Astrocyte (in vitro differentiated cells and primary cell): ENCODE results near the gene DUSP23. TPM values are rescaled to one million over a fixed set of nuclear protein-coding genes. Genes with fewer than 3 reads are reported as not detected.
A peak's percentile ranks its signal among the peaks of the same experiment; 100 is the strongest.

ENCODE experiments used
- DNase-seq: peaks from one replicate; pipeline ENCODE4 v3.0.0-alpha.2; 2010; ENCODE audit warnings: low read depth
- FAIRE-seq: peaks from 2 replicates; lab custom pipeline; 2011; peaks lifted over from hg19 to GRCh38; lab: Jason Lieb, UNC
- H2AFZ ChIP-seq: 2 replicates; pipeline ENCODE4 v1.6.0; 2012; ENCODE audit warnings: low read depth, low read length, inconsistent platforms
- H3K27ac ChIP-seq: 2 replicates; pipeline ENCODE4 v1.5.1; 2011; ENCODE audit warnings: low read depth, low read length, inconsistent platforms
- H3K27me3 ChIP-seq: 2 replicates; pipeline ENCODE4 v1.6.0; 2011; ENCODE audit warnings: low read length, inconsistent platforms; ENCODE audit not compliant: insufficient read depth
- H3K36me3 ChIP-seq: 2 replicates; pipeline ENCODE4 v1.5.1; 2011; ENCODE audit warnings: low read length, inconsistent platforms; ENCODE audit not compliant: insufficient read depth
- H3K4me1 ChIP-seq: 2 replicates; pipeline ENCODE4 v1.5.1; 2011; ENCODE audit warnings: low read length, inconsistent platforms; ENCODE audit not compliant: insufficient read depth
- H3K4me2 ChIP-seq: 2 replicates; pipeline ENCODE4 v1.6.0; 2012; ENCODE audit warnings: low read length, inconsistent platforms
- H3K4me3 ChIP-seq: 2 replicates; pipeline ENCODE4 v1.5.1; 2011; ENCODE audit warnings: low read depth, mild to moderate bottlenecking, low read length, inconsistent platforms; ENCODE audit not compliant: insufficient read depth
- H3K79me2 ChIP-seq: 2 replicates; pipeline ENCODE4 v1.6.0; 2012; ENCODE audit warnings: mild to moderate bottlenecking, low read length, inconsistent platforms; ENCODE audit not compliant: insufficient read depth
- H3K9ac ChIP-seq: 2 replicates; pipeline ENCODE4 v1.6.0; 2012; ENCODE audit warnings: mild to moderate bottlenecking, low read length, inconsistent platforms
- H3K9me3 ChIP-seq: 2 replicates; pipeline ENCODE4 v1.5.1; 2012; ENCODE audit warnings: low read depth, mild to moderate bottlenecking, low read length, inconsistent platforms; ENCODE audit not compliant: insufficient read depth
- H4K20me1 ChIP-seq: 2 replicates; pipeline ENCODE4 v1.6.0; 2012; ENCODE audit warnings: low read length, inconsistent platforms; ENCODE audit not compliant: insufficient read depth
- H3K27ac Mint-ChIP-seq: one replicate; pipeline ENCODE4 v1.8.0; 2021; ENCODE audit warnings: mild to moderate bottlenecking, mixed read lengths; ENCODE audit not compliant: unreplicated experiment
- H3K27me3 Mint-ChIP-seq: one replicate; pipeline ENCODE4 v1.8.0; 2021; ENCODE audit warnings: low read depth, mixed read lengths; ENCODE audit not compliant: unreplicated experiment
- H3K36me3 Mint-ChIP-seq: one replicate; pipeline ENCODE4 v1.8.0; 2021; ENCODE audit warnings: low read depth, mixed read lengths; ENCODE audit not compliant: unreplicated experiment
- H3K4me1 Mint-ChIP-seq: one replicate; pipeline ENCODE4 v1.8.0; 2021; ENCODE audit warnings: low read depth, mixed read lengths; ENCODE audit not compliant: unreplicated experiment
- H3K4me3 Mint-ChIP-seq: one replicate; pipeline ENCODE4 v1.8.0; 2021; ENCODE audit warnings: mild to moderate bottlenecking, moderate library complexity, mixed read lengths; ENCODE audit not compliant: unreplicated experiment
- H3K9me3 Mint-ChIP-seq: one replicate; pipeline ENCODE4 v1.8.0; 2021; ENCODE audit warnings: mild to moderate bottlenecking, mixed read lengths; ENCODE audit not compliant: unreplicated experiment
- EZH2 ChIP-seq: IDR thresholded peaks from 2 replicates; pipeline ENCODE4 v1.6.1; 2012; ENCODE audit warnings: mild to moderate bottlenecking, low read length, inconsistent platforms; ENCODE audit not compliant: insufficient read depth
- total RNA-seq: library from RNA; stranded (reverse); gene quantifications from 2 replicates; pipeline ENCODE4 v1.2.1, GENCODE V29; 2021
- TF ChIP-seq, protein P1 (sequence below): IDR thresholded peaks from 2 replicates; pipeline ENCODE4 v1.5.1; 2011; ENCODE audit warnings: low read depth, mild to moderate bottlenecking, inconsistent platforms, low read length, moderate library complexity; ENCODE audit not compliant: insufficient read depth

DUSP23 gene
- total RNA-seq, 1 donor from 2014 or later, result 30.1 TPM

DNA sequence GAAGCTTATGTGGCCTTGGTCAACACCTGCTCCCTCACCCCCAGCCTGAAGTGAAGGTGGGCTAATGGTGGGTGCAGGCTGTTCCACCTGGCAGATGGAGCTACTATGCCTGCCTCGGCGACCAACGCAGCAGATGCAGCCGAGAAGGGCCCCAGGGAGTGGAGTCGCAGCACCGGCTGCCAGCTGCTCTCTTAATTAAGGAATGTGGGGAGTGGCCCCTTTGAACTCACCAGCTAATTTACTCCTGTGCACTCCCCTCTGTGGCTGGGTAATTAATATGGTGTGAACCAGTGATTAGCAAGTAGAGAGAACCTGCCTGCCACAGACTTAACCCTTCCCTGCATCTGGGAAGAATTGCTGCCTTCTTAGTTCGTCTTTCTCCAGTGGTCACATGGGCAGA, 42.6 kb downstream of the DUSP23 start:
- DNase-seq (no peak), FAIRE-seq (no peak)
- Histone ChIP-seq H4K20me1 (no peaks in the 10 kb centered on the region), H3K4me1 (no peaks in the 10 kb centered on the region), H3K27me3 (peaks cover 9% of the 10 kb centered on the region), H3K9ac (no peak overlapping the region), H3K27ac (no peak overlapping the region), H3K4me2 (no peak overlapping the region), H3K36me3 (no peaks in the 10 kb centered on the region), H3K79me2 (no peaks in the 10 kb centered on the region), H3K4me3 (no peak overlapping the region), H3K9me3 (no peaks in the 10 kb centered on the region), H2AFZ (no peak overlapping the region)
- Mint-ChIP-seq H3K36me3 (no peaks in the 10 kb centered on the region), H3K9me3 (no peaks in the 10 kb centered on the region), H3K27me3 (peaks cover 26% of the 10 kb centered on the region), H3K4me3 (no peak overlapping the region), H3K4me1 (peaks cover 31% of the 10 kb centered on the region), H3K27ac (no peak overlapping the region)
- TF ChIP-seq, protein P1, sequence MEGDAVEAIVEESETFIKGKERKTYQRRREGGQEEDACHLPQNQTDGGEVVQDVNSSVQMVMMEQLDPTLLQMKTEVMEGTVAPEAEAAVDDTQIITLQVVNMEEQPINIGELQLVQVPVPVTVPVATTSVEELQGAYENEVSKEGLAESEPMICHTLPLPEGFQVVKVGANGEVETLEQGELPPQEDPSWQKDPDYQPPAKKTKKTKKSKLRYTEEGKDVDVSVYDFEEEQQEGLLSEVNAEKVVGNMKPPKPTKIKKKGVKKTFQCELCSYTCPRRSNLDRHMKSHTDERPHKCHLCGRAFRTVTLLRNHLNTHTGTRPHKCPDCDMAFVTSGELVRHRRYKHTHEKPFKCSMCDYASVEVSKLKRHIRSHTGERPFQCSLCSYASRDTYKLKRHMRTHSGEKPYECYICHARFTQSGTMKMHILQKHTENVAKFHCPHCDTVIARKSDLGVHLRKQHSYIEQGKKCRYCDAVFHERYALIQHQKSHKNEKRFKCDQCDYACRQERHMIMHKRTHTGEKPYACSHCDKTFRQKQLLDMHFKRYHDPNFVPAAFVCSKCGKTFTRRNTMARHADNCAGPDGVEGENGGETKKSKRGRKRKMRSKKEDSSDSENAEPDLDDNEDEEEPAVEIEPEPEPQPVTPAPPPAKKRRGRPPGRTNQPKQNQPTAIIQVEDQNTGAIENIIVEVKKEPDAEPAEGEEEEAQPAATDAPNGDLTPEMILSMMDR, result no peak
- no peak for TF ChIP-seq EZH2

DNA sequence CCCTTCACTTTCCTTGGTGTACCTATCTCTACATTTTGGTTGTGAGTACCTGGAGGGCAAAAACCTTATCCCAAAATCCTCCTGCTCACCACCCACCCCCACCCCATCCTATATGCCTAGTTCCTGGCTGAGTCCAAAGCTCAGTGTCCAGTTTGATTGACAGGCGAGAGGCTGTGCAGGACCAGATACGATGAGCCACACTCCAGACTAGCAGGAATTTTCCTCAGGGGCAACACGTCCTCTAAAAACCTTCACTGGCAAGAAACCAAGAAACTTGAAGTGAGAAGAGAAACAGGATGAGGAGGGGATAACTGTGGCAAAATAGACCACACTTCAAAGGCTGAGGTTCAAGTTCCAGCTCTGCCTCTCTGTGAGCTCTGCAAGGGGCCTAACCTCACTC, 44.8 kb downstream of the DUSP23 start:
- DNase-seq, result no peak
- Histone ChIP-seq H3K4me2 (no peak overlapping the region), H2AFZ (no peak overlapping the region), H3K27me3 (peaks cover 9% of the 10 kb centered on the region), H3K4me3 (no peak overlapping the region), H3K27ac (no peak overlapping the region), H3K36me3 (no peaks in the 10 kb centered on the region), H3K9me3 (no peaks in the 10 kb centered on the region), H3K79me2 (no peaks in the 10 kb centered on the region), H3K4me1 (peaks cover 3% of the 10 kb centered on the region), H3K9ac (no peak overlapping the region), H4K20me1 (no peaks in the 10 kb centered on the region)
- FAIRE-seq, result no peak
- no peaks in the 10 kb centered on the region for H3K36me3 Mint-ChIP-seq
- peak overlapping the region; percentile 82 for H3K27ac Mint-ChIP-seq
- H3K4me1 Mint-ChIP-seq, result peaks cover 47% of the 10 kb centered on the region
- peaks cover 24% of the 10 kb centered on the region for H3K27me3 Mint-ChIP-seq
- no peaks in the 10 kb centered on the region for H3K9me3 Mint-ChIP-seq
- no peak for TF ChIP-seq EZH2
- TF ChIP-seq, protein P1, result no peak
- H3K4me3 Mint-ChIP-seq, result peak overlapping the region; percentile 6

DNA sequence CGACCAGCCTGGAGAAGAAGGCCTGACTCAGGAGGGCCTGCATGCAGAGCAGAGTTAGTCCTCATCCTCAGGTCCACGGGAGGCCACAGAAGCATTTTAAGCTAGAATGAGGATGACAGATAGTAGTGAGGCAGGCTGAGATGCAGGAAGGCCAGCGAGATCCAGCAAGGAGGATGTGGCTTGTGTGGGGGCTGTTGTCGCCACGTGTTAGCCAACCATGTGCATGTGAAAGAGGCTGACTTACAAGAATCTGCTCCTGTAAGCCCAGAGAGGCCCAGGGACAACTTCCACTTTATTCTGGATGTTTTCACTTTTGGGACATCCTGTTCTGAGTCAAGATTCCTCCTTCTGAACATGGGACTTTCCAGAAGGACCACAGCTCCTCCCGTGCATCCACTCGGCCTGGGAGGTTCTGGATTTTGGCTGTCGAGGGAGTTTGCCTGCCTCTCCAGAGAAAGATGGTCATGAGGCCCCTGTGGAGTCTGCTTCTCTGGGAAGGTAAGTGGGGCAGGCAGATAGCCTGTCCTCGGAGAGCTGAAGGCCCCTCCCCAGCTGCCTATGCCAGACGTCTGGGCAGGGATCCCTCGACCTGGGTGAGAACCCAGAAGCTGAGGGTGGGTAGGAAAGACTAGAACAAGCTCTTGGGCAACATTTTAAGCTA, 45.8 kb downstream of the DUSP23 start, which contains the start of gene SLAMF8:
Gene SLAMF8, plus strand, starts transcription at position 433 of the 661 bp plus-strand sequence. Its CDS starts 26 bp downstream, at position 459.
- Histone ChIP-seq H2AFZ (peak within 1 kb of the TSS; percentile 14), H3K4me1 (peaks cover 3% of the 10 kb centered on the region), H3K4me2 (no peak within 1 kb of the TSS), H4K20me1 (no peaks in the 10 kb centered on the region), H3K4me3 (no peak within 1 kb of the TSS), H3K27me3 (peaks cover 9% of the 10 kb centered on the region), H3K9ac (no peak within 1 kb of the TSS), H3K27ac (no peak within 1 kb of the TSS), H3K9me3 (no peaks in the 10 kb centered on the region), H3K36me3 (no peaks in the 10 kb centered on the region), H3K79me2 (no peaks in the 10 kb centered on the region)
- Mint-ChIP-seq H3K4me1 (peaks cover 49% of the 10 kb centered on the region), H3K9me3 (no peaks in the 10 kb centered on the region), H3K27ac (peak within 1 kb of the TSS; percentile 22), H3K27me3 (peaks cover 21% of the 10 kb centered on the region), H3K36me3 (no peaks in the 10 kb centered on the region), H3K4me3 (peak within 1 kb of the TSS; percentile 51)
- DNase-seq (no peak), FAIRE-seq (no peak)
- TF ChIP-seq EZH2, result no peak
- TF ChIP-seq, protein P1, result no peak
